Spleen (tissue), 11 donors: Measurements from ENCODE around the gene AOX1. TPM values are rescaled to one million over a fixed set of nuclear protein-coding genes. Genes with fewer than 3 reads are reported as not detected.

Source experiments
- DNase-seq: peaks from one replicate; pipeline ENCODE4 v3.0.0-alpha.2; 2020
- H3K27ac ChIP-seq, 8 donors: fragments of 200-600 bp; sonication (generic) in 7 of 8; 1 replicate in 4 of 8; 2 replicates in 4 of 8; pipeline versions ENCODE4 v1.5.0 to v1.8.0; 2016 to 2021; ENCODE audit warnings: inconsistent platforms in 4 of 8, mild to moderate bottlenecking in 4 of 8, moderate library complexity in 1 of 8
- H3K27me3 ChIP-seq, 7 donors: fragments of 200-600 bp; sonication (generic) in 6 of 7; replicated peaks in 1 of 7; 1 replicate in 4 of 7; 2 replicates in 3 of 7; pipeline versions ENCODE4 v1.5.0 to v1.8.0; 2016 to 2021; ENCODE audit warnings: inconsistent platforms in 3 of 7, mild to moderate bottlenecking in 1 of 7
- H3K36me3 ChIP-seq, 6 donors: fragments of 200-600 bp; sonication (generic) in 5 of 6; 1 replicate in 4 of 6; 2 replicates in 2 of 6; pipeline versions ENCODE4 v1.5.0 to v1.8.0; 2016 to 2021; ENCODE audit warnings: inconsistent platforms in 2 of 6
- H3K4me1 ChIP-seq, 6 donors: fragments of 200-600 bp; sonication (generic) in 5 of 6; 1 replicate in 3 of 6; 2 replicates in 3 of 6; pipeline versions ENCODE4 v1.5.0 to v1.8.0; 2016 to 2021; ENCODE audit warnings: inconsistent platforms in 3 of 6
- H3K4me3 ChIP-seq, 8 donors: fragments of 200-600 bp; sonication (generic) in 7 of 8; 1 replicate in 4 of 8; 2 replicates in 4 of 8; pipeline versions ENCODE4 v1.5.0 to v1.8.0; 2016 to 2021; ENCODE audit warnings: inconsistent platforms in 4 of 8, mild to moderate bottlenecking in 4 of 8, moderate library complexity in 2 of 8
- H3K9me3 ChIP-seq, 8 donors: fragments of 200-600 bp; sonication (generic) in 7 of 8; 1 replicate in 4 of 8; 2 replicates in 4 of 8; pipeline versions ENCODE4 v1.5.0 to v1.8.0; 2016 to 2021; ENCODE audit warnings: inconsistent platforms in 4 of 8
- POLR2A ChIP-seq, 3 donors: fragments of 450-650 bp; IDR thresholded peaks; one replicate each; pipeline ENCODE4 v1.5.1; 2017; ENCODE audit warnings: antibody characterized with exemption in 3 of 3, mild to moderate bottlenecking in 1 of 3
- POLR2AphosphoS5 ChIP-seq, 3 donors: sonication (generic); formaldehyde crosslinking; IDR thresholded peaks; one replicate each; pipeline ENCODE4 v1.5.1; 2017; ENCODE audit warnings: antibody characterized with exemption in 3 of 3
- WGBS, 5 donors: extraction: QIAGEN DNeasy Blood & Tissue Kit in 3 of 5; methylation state at CpG; one replicate each; pipeline versions ENCODE4 v1.1.5 to v1.1.7; 2013 to 2018; 5-methylcytosine and 5-hydroxymethylcytosine counted together
- intact Hi-C: fragments of 100-400 bp; cut with DNase I; formaldehyde crosslinking; loops from one replicate; pipeline ENCODE4 v1.15.0; 2023; ENCODE audit warnings: low total_unique reads
- polyA plus RNA-seq, 3 donors: library from polyadenylated mRNA; stranded (reverse); fragments of 200-250 nt; gene quantifications; one replicate each; pipeline ENCODE4 v1.2.1, GENCODE V29; 2013
- total RNA-seq, 7 donors: library from RNA; depleted of rRNA in 3 of 7; stranded (reverse); fragments of >200 nt in 3 of 7; fragmentation: NEBNext Ultra II Directional in 4 of 7; extraction: Animal tissue kit (Norgen Biotek cat#: 25700) in 4 of 7; gene quantifications; one replicate each; pipeline versions ENCODE4 v1.1.0 to v1.2.1, GENCODE V29; 2016 to 2021
- TF ChIP-seq, protein P1 (sequence below), 11 experiments: fragments of 200-600 bp in 7 of 11; fragments of 450-650 bp in 4 of 11; sonication (generic) in 4 of 11; IDR thresholded peaks in 8 of 11; conservative IDR thresholded peaks in 3 of 11; 1 replicate in 7 of 11; 2 replicates in 4 of 11; pipeline versions ENCODE4 v1.4.0 to v1.8.0; 2016 to 2021; ENCODE audit warnings: antibody characterized with exemption in 11 of 11, inconsistent platforms in 4 of 11, mild to moderate bottlenecking in 1 of 11
- donor health status: healthy with polysubstance abuse.
- donor health status: DM: no; HTN: no; CAD: no; lungs with moderate emphysema.
- donor health status: DM: no; HTN: no; CAD: no.
- donor health status: Bipolar disorder and iron deficiency.
- donor health status: healthy.
- donor health status: DM: no; HTN: no; CAD: no.
- donor health status: DM: yes; HTN: yes; CAD: no.

The AOX1 gene
- total and polyA plus RNA-seq, 10 donors = 1.3 to 14.6 (median 5.8) TPM

DNA sequence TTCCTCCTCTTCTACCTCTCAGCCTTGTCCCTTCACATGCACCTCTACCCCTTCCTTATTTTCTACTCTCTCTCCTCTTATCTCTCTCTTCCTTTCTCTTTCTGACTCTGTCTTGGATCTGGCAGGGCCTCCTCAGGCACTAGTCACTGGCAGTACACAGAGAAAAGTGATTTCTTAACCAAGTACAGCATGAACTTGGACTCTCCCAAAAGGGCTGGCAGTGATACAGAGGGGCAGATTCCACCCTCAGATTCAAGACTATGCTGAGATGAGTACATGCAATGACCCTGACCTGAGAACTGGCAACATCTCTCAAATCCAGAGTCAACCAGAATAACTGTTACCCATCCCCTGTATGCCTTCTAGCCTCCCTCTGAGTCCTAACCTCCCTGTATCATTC lies 4.3 kb downstream of the AOX1 start:
- intact Hi-C loops = no loop called here
- Histone ChIP-seq H3K27me3 (peaks cover 0 to 16% (median 0%) of the 10 kb centered on the region in 7 donors), H3K9me3 (no peaks in the 10 kb centered on the region), H3K36me3 (no peaks in the 10 kb centered on the region), H3K27ac (no peak overlapping the region), H3K4me3 (no peak overlapping the region), H3K4me1 (peaks cover 0 to 15% (median 13%) of the 10 kb centered on the region in 6 donors)
- DNase-seq = no peak
- no peak for TF ChIP-seq POLR2A (IDR thresholded peaks at IDR 0.05)
- TF ChIP-seq POLR2AphosphoS5 (IDR thresholded peaks at IDR 0.05) = no peak
- TF ChIP-seq, protein P1, sequence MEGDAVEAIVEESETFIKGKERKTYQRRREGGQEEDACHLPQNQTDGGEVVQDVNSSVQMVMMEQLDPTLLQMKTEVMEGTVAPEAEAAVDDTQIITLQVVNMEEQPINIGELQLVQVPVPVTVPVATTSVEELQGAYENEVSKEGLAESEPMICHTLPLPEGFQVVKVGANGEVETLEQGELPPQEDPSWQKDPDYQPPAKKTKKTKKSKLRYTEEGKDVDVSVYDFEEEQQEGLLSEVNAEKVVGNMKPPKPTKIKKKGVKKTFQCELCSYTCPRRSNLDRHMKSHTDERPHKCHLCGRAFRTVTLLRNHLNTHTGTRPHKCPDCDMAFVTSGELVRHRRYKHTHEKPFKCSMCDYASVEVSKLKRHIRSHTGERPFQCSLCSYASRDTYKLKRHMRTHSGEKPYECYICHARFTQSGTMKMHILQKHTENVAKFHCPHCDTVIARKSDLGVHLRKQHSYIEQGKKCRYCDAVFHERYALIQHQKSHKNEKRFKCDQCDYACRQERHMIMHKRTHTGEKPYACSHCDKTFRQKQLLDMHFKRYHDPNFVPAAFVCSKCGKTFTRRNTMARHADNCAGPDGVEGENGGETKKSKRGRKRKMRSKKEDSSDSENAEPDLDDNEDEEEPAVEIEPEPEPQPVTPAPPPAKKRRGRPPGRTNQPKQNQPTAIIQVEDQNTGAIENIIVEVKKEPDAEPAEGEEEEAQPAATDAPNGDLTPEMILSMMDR (IDR thresholded peaks at IDR 0.05 in 8 of 11, conservative IDR thresholded peaks at IDR 0.05 in 3 of 11) = no peak

DNA sequence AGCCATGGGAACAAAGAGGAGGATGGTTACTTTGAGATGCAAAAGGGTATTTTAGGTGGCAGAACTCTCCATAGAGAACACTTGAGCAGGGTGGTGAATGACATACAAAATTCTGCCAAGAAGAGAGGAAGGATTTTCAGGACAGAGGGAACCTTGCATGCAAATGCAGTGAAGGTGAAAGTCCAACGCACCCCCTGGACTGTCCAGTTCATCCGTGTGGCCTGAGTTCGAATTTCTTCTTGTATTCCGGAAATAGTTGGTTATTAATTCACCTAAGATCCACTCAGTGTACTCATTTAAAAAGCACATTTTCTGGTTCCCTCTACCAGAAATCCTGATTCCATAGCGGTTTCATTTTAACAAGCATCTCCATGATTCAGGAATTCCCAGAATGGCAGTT lies 5.5 kb downstream of the AOX1 start:
- 76 to 96% (median 82%) methylated on average over 5 of the region's 5 CpGs for WGBS, 5 donors
- no peak overlapping the region for H3K4me3 ChIP-seq
- H3K36me3 ChIP-seq = no peaks in the 10 kb centered on the region
- no peak for DNase-seq
- H3K4me1 ChIP-seq = peaks cover 0 to 3% (median 1%) of the 10 kb centered on the region in 6 donors
- intact Hi-C loops = no loop called here
- no peaks in the 10 kb centered on the region for H3K9me3 ChIP-seq
- TF ChIP-seq, protein P1 (IDR thresholded peaks at IDR 0.05 in 8 of 11, conservative IDR thresholded peaks at IDR 0.05 in 3 of 11) = no peak
- no peak for TF ChIP-seq POLR2AphosphoS5 (IDR thresholded peaks at IDR 0.05)
- TF ChIP-seq POLR2A (IDR thresholded peaks at IDR 0.05) = no peak
- H3K27me3 ChIP-seq = peaks cover 0 to 6% (median 0%) of the 10 kb centered on the region in 7 donors
- H3K27ac ChIP-seq = no peak overlapping the region

DNA sequence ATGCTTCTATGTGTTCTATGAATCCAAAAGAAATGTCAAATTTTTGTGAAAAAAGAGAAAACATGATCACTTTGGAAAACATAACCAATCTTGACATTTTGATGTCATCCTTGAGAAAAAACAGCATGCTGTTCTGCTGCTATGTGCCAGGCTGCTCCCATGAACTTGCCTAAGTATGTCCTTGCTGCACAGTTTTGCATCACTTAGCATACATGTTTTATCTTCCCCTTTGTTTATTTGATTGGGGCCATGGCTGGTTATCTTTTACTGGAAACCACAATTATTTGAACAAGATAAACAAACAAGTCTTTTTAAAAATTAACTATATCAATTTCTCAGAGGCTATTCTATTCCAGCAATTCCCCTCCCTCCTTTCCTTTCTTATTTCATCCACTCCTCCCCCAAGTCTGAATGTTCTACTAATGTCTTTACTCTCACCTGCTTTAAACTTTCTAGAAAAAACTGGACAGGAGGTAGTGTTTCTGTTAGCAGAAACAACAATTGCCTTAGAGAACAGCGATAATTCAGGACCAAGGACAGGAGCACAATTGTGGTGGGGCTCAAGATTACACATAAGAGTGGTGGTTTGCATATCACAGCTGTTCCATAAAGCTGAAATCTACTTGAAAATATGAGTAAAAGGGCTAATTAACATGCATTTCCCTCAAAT lies 6.7 kb downstream of the AOX1 start:
- Histone ChIP-seq H3K9me3 (no peaks in the 10 kb centered on the region), H3K36me3 (no peaks in the 10 kb centered on the region), H3K4me3 (no peak overlapping the region), H3K27me3 (peaks cover 0 to 3% (median 0%) of the 10 kb centered on the region in 7 donors), H3K27ac (no peak overlapping the region), H3K4me1 (no peaks in the 10 kb centered on the region)
- intact Hi-C loops = no loop called here
- DNase-seq = no peak
- 70 to 89% (median 86%) methylated on average over 1 of the region's 1 CpG for WGBS, 5 donors
- TF ChIP-seq POLR2A (IDR thresholded peaks at IDR 0.05) (no peak), POLR2AphosphoS5 (IDR thresholded peaks at IDR 0.05) (no peak)
- TF ChIP-seq, protein P1 (IDR thresholded peaks at IDR 0.05 in 8 of 11, conservative IDR thresholded peaks at IDR 0.05 in 3 of 11) = no peak

DNA sequence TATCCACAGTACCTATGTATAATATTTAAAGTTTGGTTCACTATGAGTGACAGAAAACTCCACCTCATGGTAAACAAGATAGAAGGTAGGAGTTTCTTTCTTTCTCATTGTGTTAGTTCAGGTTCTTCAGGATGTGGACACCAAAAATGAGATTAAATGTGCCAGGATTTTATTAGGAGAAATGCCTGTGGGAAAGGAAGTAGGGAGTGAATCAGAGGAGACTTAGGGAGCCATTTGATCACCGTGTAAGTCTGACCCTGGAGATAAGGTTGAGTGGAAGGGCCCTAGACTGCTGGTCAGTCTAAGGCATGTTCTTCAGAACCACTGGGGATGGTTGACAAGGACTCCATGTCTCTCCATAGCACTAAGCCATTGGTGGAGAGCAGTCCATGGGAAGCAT lies 8.1 kb downstream of the AOX1 start:
- no peak for DNase-seq
- Histone ChIP-seq H3K4me1 (no peaks in the 10 kb centered on the region), H3K9me3 (no peaks in the 10 kb centered on the region), H3K4me3 (no peak overlapping the region), H3K36me3 (no peaks in the 10 kb centered on the region), H3K27ac (no peak overlapping the region), H3K27me3 (peaks cover 0 to 3% (median 0%) of the 10 kb centered on the region in 7 donors)
- TF ChIP-seq POLR2A (IDR thresholded peaks at IDR 0.05) = no peak
- no peak for TF ChIP-seq POLR2AphosphoS5 (IDR thresholded peaks at IDR 0.05)
- TF ChIP-seq, protein P1 (IDR thresholded peaks at IDR 0.05 in 8 of 11, conservative IDR thresholded peaks at IDR 0.05 in 3 of 11) = no peak
- intact Hi-C loops = no loop called here
- 54 to 72% (median 62%) methylated on average over 1 of the region's 1 CpG for WGBS, 5 donors
